Measurements from ENCODE around the gene UNC5A.

The UNC5A gene

DNA sequence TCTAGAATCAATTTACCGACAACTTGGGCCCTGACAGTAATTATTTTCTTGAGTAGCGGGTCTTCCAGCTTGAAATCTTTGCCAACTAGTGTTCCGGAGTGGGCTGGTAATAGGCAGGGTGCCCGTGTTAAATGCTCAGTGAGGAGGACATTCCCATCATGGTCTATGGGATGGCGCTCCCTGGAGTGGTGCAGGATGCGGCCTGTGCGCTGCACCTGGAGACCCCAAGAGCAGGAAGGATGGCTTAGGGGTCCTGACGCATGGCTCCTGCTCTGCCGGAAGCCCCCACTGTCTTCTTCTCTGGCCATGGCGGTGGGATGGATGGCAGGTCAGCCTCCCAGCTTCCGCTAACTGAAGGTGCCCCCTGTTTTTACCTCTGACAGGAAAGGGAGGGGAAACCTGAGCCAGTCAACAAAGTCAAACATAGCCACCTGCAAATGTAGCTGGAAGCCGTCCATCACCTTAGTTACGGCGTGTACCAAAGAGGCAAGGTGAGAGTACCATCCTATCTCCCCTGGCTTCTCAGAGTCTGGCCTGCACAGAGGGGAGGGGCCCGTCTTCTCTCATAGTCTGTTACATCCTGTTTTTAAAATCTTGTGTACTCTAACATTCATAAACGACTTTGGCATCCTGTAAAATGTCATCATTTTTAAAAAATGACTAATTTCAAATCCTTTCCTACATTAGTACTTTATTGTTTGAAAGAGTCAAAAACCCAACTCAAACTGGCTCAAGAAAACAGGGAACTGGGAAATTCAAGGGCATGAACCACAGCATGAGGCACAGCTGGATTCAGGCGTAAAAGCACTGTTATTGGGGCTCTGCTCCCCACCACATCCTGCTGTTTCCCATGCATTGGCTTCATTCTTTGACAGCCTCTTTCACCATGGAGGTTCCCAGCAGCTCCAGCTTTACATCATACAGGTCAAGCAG is 28.5 kb upstream of the UNC5A start:
- no peak for DNase-seq

DNA sequence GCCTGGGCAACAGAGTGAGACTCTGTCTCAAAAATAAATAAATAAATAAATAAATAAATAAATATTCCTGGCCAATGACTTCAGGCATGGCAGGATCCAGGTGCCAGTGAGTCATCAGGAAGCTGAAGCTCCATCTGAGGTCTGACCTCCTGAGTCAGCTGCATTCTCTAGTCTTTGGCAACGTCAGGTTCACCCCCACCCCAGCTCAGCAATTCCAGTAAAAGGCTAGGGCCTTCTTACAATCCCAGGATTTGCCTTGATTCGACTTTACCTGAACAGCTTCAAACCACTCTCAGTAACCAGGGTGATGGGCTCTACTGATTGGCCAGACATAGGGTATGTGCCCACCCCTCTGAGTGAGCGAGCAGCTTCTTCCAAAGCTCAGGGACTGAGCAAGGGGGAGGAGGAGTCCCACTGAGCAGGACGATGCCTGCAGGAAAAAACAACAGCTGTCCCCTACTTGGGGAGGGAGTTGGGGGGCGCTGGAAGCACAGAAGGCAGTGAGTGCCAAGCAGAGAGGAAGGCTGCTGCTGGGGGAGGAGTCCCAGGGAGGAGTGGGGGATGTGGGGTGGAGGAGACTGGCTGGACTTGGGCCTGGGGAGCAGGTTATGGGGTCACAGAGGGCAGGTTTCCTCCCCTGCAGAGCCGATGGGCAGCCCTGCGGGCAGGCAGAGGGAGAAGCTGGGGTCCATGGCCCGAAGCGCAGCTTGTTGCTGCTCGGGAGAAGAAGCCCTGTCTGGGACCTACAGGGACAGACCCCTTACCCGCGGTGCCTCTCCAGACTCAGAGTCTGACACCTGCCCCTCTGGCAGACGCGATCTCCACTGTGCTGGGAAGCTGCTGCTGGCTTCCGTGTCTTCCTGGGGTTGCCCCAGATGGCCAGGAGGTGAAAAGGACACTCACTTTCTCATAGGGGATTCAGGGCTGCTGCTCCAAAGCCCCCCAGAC is 25.9 kb upstream of the UNC5A start:
- DNase-seq, result no peak

DNA sequence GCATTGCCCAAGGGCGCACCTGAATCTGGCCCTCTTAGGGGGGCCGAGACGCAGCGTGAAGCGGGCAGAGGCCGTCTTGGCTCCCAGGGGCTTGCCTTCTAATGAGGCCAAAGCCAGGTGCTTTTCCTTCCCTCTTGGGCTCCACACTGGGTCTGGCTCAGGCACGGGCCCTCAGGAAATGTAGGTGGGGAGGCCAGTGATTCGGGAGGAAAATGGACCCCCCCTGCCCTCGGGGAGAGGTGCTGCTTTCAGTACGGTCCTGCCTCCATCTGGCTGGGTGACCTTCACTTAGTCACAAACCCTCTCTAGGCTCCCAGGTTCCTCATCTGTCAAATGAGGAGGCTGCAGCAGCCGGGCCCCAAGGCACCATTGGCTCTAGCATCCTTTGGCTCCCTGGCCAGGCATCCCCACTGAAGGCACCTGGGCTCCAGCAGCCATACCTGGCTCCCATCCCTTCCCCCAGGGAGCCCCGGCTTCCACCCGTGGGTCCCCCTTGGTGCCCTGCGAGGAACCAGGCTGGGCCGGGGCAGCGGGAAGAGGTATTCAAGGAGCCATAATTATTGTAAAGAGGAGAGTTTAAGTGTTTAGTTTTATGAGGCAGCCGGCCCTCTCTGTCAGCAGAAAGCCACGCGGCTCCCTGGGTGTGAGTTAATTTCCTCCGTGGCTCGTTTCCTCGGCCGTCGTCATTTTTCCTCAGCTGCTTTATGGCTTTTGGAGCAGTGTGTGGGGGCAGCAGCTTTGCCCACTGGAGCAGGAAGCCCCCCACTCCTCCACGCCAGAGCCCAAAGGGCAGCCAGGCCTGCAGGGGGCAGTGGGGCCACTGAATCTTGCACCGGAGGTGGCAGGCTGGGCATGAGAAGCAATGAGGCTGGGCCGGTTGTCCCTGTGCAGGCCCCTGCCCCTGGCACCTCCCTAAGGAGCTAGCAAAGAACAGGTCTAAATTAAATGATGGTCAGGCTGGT is 24.9 kb upstream of the UNC5A start:
- DNase-seq, result no peak

DNA sequence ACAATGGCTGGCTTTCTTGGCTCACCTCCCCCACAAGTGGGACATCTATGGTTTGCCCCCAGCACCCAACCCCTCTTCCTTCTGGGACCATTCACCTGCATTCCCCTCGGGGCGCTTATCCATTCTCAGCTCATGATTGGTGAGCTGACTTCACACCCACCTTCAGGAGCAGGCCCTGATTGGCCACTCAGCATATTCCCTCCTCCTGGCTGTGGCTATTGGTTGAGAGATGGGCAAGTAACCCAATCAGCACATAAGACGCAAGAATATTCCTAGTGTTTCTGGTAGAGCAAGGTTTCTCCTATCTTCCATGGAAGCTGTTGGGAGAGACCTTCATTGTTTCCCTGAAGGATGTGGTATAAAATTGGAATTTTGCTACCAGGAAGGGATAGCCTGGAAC is 22.7 kb upstream of the UNC5A start:
- DNase-seq, result no peak

DNA sequence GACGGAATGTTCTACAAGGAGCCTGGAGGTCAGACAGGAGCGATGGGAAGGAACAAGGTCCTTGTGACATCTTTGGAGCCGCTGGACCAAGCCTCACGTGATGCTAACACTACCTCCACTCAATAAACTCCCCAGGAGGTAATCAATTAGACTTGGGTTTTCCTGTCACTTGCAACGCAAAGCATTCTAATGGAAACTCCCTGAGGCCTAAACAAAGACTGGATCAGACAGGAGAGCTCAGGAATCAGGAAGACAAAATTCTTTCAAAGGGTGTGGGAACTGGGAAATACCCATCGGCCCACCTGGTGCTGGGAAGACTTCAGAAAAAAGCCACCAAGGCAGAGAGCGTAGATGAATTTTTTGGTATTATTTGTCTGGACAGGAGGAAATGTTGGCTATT is 22.3 kb upstream of the UNC5A start:
- DNase-seq, result no peak

DNA sequence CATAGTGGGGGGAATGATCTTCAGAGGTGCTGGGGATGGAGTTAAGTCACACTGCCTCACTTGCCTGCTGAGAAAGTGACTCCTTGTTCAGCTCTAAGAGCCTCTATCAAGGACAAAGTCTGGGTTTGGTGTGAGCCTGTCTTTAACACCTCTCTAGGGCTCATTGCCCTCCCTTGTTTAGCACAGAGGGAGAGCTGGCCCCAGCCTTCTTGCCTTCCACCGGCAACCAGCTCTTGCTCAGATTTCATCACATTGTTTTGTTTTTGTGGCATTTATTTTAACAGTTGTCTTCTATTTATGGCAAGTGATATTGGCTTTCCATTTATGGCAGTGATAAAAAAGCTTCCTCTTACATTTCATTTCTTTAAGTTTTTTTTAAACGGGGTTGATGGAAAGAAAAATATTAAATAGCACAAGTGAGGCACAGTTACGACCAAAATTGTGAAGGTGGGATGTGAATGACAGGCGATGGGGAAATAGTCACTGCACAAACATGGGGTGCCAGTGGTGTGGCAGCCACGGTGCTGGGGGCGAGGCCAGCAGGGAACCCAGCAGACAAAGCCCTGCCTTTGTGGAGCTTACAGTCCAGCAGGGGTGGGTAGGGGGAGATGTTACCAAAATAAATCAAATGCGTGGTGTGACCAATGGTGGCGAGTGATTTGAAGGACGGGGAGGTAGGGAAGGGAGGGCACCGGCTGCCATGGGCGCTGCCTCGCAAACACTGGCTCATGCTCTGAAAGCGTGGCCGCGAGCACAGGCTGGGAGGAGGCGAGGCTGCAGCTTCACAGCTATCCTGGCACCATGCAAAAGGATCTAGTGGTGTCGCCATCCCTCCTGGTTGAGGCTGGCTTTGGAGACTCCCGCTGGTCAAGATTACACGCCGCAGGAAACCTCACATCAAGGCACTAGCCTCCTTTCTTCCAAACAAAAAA is 21.2 kb upstream of the UNC5A start:
- no peak for DNase-seq

DNA sequence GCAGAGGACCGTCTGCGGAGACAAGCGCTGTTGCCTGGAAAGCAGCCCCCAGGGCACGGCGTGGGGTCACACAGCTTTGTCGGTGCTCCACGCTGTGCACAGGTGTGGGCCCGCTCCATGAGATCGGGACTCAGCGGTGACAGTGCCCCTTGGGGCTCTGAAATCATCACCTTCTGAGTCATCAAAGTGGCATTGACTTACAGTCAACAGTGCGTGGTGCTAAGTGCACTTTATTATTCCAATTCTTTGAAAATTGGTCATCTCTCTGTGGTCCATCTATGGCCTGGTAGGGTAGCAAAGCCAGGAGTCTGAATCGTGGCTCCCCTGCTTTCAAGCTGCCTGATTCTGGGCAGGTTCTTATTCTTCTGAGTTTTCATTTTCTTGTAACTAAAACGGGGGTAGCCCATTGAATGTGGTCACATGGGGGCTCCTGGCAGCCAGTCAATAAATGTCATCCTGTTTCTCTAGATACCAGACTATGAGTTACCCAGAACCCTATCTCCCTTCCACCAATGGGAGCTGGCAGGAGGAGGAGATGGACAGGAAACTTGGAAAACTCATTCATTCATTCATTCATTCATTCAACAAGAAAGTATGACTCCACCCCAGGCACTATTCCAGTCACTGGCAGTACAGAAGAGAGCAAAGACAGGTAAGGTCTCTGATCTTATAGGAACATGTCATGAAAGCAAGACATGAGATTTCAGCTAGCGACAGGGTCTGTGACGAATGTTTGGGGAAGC is 20.3 kb upstream of the UNC5A start:
- DNase-seq, result no peak

DNA sequence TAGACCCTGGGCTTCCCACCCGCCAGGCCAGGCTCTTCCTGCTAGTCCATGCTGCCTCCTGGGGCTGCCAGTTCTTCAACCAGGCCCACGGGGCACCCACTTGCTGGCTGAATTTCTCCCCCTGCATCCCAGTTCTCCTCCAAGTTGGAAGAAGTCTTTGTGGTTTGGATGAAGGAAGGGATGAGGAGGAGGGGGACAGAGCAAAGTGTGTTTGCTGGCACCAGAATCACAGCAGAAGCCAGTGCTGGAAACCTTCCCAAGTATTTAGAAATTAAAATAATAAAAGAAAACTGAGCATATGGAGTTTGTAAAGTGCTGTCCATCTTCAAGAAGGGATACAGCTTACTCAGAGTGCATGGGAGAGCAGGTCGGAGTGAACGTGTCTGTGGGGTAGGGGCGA is 19.4 kb upstream of the UNC5A start:
- DNase-seq, result no peak

DNA sequence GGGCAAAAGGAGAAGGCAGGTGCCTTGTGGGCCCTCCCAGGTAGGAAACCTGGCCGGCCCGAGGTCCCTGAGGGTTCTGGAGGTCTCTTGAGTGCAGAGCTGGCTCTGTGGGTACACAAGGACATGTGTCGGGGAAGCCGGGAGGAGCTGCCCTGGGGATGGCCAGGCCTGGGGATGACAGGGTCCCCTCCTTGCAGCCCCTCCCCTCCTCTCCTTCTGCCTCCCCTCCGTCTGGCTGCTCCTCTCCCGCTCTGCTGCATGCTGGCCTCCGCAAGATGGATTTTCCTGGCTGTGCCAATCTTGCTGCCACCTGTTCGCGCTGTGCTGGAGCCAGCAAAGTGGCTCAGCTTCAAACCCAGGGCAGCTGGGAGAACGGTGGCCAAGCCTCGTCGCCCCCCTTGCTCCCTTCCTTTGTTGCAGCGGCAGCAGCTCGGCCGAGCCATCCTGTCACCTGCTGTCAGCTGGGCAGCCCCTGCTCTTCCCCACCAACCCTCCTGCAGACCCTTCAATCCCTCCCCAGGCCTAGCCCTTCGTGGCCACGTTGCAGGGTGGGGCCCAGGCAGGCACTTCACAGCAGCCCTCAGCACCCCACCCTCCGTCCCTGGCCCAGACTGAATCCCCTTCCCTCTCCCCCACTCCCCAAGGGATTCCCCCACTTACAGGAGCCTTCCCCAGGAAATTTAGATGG is 17.6 kb upstream of the UNC5A start:
- no peak for DNase-seq

DNA sequence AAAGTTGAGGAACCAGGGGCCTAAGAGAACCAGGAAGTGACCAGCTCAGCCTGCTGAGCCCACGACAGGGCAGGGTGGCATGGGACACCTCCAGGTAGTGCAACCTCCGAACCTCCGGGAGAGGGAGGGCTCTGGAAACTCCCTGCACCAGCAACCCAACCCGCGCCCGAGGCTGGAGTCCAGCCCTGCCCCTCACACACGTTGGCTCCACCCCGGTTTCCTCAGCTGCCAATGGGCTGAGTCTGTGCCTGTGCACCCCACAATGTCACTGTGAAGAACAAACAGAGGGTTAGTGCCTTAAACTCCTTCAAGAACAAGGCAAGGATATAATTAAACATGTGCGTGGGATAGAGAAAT is 17.0 kb upstream of the UNC5A start:
- DNase-seq, result no peak

DNA sequence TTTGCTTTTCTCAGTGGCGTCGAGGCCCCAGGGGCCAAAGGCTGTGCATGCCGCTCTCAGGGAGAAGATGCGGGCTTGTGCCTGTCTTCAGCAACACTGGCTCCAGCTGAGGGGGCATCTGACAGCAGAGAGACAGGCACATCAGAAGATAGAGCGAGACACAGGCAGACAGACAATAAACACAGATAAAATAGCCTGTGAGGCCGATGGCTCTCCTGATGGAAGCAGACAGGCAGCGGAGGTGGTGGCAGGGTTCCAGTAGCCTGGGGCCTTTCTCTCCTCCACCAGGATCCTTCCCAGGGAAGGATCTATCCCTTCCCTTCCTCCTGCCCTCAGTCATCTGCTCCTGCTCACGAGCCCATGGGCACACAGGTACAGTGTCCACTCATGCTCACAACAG is 16.6 kb upstream of the UNC5A start:
- no peak for DNase-seq

DNA sequence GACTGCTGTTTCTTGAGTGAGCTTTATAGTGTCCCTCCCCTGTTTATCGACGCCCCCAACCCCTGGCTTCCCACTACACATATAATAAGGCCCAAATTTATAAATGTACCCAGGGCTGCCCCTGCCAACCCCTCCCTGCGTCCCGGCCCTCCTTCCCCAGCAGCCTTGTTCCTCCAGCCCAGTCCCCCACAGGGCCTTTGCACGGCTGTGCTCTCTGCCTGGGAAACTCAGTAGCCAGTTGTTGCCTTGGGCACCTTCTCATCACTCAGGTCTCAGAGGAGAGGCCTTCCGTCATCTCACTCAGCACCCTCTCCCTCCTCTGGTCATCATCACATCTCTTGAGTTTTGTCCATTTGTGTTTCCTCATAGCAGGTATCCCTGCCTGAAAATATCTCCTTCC is 15.8 kb upstream of the UNC5A start:
- no peak for DNase-seq

DNA sequence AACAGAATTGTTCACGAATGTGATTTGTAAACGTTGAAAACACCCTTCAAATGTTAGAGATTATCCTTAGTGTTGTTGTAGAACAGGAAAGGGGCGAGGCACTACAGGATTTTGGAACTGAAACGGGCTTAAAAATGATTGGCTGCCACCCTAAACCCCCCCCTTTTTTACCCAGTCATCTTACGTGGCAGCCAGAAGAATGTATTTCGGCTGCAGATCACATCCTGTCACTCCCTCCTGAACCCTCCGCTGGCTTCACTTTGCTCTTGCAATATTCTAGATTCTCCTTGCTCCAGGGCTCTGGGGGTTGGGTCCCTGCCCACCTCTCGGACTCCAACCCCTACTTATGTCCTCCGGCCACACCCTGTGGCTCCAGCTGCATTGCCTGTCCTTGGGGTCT is 13.9 kb upstream of the UNC5A start:
- DNase-seq, result no peak

DNA sequence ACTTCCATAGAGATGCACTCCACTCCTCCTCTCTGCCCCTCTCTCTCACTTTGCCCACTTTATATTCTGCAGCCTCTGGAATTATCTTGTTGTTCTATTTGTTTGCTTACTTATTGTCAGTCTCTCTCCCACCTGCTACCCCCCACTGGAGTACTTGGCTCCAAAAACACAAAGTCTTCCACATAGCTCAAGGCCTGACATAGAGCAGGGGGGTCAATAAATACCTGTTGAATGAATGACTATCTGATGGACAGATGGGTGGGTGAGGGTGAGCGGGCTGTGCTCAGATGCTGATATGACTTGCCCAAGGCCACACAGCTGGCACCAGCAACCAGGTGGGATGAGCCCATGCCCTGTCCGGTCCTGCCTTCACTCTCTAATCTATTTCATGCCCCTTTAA is 13.4 kb upstream of the UNC5A start:
- no peak for DNase-seq

DNA sequence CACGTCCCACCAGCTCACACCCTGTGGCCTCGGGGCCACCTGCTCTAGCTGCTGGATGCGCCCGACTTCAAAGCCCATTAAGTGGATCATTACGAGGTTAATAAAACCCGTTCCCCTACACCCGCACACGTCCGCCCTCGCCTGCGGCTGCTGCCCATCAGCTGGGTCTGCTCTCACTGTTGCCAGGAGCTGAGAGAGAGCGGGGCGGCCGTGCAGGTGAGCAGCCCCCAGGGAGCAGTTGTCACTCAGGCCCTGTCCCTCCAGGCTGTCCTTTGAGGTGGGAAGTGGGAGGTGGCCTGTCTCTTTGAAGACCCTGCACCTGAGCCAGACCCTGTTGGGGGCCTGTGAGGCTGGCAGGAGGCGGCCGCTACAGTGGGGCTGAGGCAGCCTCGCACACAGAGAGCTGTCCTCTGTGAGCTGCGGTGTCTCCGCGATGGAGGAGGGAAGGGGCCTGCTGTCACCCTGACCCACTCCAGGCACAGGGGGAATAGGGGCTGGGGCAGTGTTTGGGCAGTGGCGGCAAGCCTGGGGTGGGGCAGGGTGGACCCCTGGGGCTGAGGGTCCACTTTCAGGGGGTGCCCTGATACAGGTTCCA is 12.8 kb upstream of the UNC5A start:
- DNase-seq, result no peak

DNA sequence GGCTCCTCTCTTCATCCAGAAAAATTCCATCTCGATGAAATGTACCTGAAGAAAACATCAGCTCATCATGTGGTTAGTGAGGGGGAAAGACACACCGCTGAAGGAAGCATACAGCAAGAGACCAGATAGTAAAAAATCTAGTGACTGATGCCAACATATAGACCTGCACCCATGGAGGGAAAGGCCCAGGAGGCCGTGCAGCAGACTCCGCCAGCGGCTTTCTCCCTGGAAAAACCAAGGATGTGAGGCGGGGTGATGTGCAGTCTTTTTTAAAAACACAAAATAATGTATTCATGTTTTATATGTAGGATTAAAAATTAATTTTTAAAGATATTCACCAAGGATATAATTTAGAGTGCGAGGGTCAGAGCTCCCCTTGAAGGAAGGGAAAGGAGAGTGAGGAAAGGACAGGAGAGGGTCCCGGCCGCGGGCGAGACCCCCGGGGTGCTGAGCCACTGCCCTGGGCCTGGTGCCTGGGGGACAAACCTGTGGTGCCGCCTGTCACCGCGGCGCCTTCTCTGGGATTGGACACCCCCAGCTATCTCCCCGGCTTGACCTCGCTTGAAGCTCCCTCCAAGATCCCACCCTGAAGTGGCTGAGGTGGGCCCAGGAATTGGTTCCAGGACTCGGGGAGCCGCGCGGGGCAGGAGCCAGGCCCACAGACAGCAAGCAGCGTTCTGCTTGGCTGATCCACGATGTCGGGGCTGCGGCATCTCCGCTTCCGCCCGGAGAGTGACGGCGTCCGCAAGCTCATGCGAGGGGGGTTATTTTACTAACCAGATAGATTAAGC is 12.1 kb upstream of the UNC5A start:
- DNase-seq, result no peak

DNA sequence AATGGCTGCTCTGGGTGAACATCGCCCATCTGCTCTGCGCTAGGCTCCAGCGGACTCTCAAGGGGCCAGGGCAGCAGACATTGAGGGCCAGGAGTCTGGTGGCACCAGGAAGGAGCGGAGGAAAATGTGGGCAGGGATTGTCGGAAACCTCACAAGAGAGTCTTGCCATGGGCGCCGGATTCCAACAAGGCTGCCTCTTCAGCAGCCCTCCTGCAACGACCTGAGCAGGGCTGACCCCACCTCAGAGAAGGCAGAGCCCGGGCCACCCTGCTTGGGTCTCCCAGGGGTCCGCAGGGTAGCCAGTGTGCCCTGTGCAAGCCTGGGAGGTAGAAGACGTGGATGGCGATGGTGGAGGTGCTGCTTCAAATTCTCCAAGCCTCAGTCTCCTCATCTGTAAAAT is 11.4 kb upstream of the UNC5A start:
- no peak for DNase-seq

DNA sequence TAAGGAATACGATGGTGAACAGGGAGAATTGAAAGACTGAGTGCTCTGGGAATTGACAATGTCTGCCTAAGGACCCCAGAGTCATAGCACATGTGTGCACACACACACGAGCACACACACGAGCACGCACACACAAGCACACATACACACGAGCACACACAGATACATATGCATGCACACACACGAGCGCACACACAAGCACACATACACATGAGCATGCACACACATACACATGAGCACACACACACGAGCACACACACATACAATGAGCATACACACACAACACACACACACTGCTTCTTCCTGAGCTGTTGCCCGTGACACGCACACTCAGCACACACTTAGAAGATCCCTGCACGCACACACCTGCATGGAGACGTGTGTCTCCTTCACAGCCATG is 10.9 kb upstream of the UNC5A start:
- DNase-seq, result no peak

DNA sequence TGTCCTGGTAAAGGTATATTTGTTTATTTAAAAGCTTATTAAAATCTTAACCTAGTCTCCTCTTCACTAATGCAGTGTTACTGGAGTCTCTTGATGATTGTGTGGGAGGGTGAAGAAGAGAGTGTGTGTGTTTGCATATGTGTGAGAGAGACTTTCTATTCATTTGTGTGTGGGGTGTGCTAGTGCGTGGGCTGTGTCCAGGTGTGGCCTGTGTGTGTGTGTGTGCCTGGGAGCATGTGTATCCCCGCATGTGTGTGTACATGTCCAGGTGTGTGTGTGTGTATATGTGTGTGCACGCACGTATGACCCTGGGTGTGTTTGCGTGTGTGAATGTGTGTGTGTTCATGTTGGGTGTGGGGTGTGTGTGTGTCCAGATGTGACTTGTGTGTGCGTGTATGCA is 10.3 kb upstream of the UNC5A start:
- DNase-seq, result no peak
